Stimulated activated CD8-positive, alpha-beta memory T cell treated with anti-CD3 and anti-CD28 coated beads, Interleukin-4, amount 100 ng/mL, for 48 hours (primary cell): ENCODE data around the gene ACVR1B.
A peak's percentile ranks its signal among the peaks of the same experiment; 100 is the strongest.

Experiments used
- DNase-seq: peaks from one replicate; pipeline ENCODE4 v3.0.0-alpha.2; 2020

The ACVR1B gene

GRCh38 chr12:52023976-52024688 is 72.6 kb downstream of the ACVR1B start:
- DNase-seq, result no peak

- peak; percentile 75 for DNase-seq
Measured at GRCh38 chr12:52024845-52025230, 73.3 kb downstream of the ACVR1B start.

- no peak for DNase-seq
Measured at GRCh38 chr12:52026263-52026662, 74.8 kb downstream of the ACVR1B start.

GRCh38 chr12:52027085-52027843 is 75.8 kb downstream of the ACVR1B start:
- DNase-seq, result no peak

- no peak for DNase-seq
Measured at GRCh38 chr12:52029685-52030084, 78.2 kb downstream of the ACVR1B start.

GRCh38 chr12:52032446-52032803 is 80.9 kb downstream of the ACVR1B start:
- DNase-seq, result no peak

- peak; percentile 94 for DNase-seq
Measured at GRCh38 chr12:52032804-52033445, 81.4 kb downstream of the ACVR1B start.

- DNase-seq, result no peak
Measured at GRCh38 chr12:52033446-52034140, 82.1 kb downstream of the ACVR1B start.

GRCh38 chr12:52035190-52035589 is 83.7 kb downstream of the ACVR1B start:
- DNase-seq, result no peak

- no peak for DNase-seq
Measured at GRCh38 chr12:52035926-52036325, 84.4 kb downstream of the ACVR1B start.

- DNase-seq, result peak; percentile 85
Measured at GRCh38 chr12:52036587-52037171, 85.2 kb downstream of the ACVR1B start.

GRCh38 chr12:52037248-52037861 is 85.9 kb downstream of the ACVR1B start:
- DNase-seq, result peak; percentile 45

GRCh38 chr12:52038447-52038846 is 86.9 kb downstream of the ACVR1B start:
- DNase-seq, result no peak

GRCh38 chr12:52041035-52041434 is 89.5 kb downstream of the ACVR1B start:
- no peak for DNase-seq

GRCh38 chr12:52041695-52042123 is 90.2 kb downstream of the ACVR1B start:
- peak; percentile 58 for DNase-seq

GRCh38 chr12:52042706-52043385 is 91.3 kb downstream of the ACVR1B start:
- no peak for DNase-seq

GRCh38 chr12:52043386-52044212 is 92.1 kb downstream of the ACVR1B start:
- DNase-seq, result no peak

- no peak for DNase-seq
Measured at GRCh38 chr12:52044292-52044983, 92.9 kb downstream of the ACVR1B start.

GRCh38 chr12:52045794-52046199 is 94.3 kb downstream of the ACVR1B start:
- DNase-seq, result no peak
